ENCODE results near the gene OR2S2.
A peak's percentile ranks its signal among the peaks of the same experiment; 100 is the strongest.
"Not testable (repeated sequence)": the region's sequence is repeated elsewhere in the genome, so short reads cannot be mapped to it uniquely, and the experiment has no call there.

Gene OR2S2, protein sequence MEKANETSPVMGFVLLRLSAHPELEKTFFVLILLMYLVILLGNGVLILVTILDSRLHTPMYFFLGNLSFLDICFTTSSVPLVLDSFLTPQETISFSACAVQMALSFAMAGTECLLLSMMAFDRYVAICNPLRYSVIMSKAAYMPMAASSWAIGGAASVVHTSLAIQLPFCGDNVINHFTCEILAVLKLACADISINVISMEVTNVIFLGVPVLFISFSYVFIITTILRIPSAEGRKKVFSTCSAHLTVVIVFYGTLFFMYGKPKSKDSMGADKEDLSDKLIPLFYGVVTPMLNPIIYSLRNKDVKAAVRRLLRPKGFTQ

DNA sequence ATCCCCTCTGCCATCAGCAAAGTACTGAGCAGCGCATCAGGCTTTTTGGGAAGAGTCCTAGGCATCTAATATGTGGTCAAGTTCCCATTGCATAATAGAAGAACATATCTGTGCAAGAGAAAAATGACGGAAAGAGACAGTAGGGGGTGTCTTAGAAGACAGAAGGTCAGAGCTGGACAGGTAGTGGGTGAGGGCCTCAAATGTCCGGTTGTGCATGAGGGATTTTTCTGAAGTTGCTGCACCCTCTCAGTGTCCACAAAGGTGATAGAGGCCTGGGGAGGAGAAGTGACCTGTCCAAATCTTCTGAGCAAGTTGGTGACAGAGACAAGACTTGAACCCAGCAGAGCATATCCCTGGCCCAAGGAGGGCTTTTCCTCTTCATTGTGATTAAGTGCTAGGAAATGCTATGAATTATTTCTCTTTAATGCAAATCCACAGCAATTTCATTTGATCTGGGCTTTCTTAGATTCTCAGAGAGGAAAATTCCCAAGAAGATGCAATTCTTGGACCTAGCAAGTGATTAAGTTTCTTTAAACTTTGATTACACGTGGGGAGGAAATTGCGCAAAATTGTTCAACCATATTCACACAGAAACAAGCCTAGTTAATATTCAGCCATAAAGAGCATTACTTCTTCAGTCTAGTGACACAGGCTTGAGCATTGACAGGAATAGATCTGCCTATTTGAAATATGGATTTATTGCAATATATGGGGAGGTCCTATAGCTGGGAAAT is at the start of gene OR2S2:
Gene OR2S2 (minus strand): TSS at position 51 of the 734 bp plus-strand sequence. CDS start 56 bp downstream, outside the sequence.
- no peak for DNase-seq

DNA sequence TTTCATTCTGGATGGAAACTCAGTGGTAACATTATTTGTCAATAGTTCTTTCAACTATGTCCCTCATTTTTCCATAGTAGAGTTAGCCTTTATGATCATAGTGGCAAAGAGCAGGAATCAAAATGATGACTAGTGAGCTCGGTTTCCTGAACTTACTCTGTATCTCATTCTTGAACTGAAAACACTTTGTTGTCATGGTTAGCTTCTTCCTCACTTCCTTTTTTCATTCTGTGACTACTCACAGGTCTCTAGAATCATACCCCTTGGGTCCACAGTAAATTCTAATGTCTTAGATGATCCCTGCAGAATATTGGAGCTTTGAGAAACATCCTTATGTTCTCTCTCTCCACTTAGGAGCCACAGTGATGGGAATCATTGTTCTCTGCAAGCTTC is 49.4 kb upstream of the OR2S2 start:
- DNase-seq: no peak

DNA sequence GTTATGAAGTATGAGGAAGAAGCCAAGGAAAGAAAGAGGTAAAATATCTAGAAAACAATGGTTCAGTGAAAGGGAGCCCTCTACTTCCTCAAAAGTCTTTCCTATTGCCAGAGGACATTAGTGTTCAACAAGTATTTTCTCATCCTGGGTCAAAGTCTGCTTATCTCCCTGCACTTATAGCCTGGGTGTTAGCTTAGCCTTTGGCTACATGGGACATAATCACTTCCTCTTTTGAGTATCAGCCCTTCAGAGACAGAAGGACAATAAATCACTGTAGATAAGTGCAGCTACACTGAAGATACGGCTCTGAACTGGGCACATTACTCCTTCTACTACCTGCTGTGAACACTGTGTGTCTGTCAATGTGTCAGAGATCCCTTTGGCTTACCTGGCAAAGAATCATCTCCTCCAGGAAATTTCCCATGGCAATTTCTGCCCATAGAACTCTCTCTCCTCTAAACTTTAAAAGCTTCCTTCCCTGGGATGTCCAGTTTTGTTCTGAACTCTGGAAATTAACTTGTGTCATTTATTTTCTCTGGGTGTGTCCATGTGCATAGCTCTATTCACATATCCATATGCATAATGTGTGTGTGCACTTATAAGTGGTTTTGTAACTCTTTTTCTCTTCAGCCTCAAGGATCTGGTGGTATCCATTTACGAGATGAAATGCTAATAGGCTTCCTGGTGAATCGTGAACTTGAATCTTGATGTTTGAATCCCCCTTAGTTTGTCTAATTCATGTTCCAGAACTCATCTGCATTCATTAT is 48.8 kb upstream of the OR2S2 start:
- DNase-seq: peak; percentile 25

DNA sequence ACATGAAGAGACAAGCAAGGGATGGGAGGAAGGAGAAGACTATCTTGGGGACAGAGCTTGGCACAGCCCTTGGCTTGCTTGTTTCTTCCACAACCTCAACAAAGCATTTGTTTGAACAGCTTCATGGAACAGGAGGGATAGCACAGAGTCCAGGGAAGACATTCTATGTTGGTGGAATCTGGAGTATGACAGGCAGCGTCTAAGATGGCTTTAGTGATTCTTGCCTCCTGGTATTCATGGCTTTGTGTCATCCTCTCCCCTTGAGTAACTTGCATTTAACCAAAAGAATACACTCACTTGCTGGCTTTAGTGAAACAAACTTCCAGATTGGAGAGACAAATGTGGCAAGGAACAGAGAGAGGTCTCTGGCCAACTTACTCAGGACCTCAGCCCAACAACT is 47.9 kb upstream of the OR2S2 start:
- no peak for DNase-seq

DNA sequence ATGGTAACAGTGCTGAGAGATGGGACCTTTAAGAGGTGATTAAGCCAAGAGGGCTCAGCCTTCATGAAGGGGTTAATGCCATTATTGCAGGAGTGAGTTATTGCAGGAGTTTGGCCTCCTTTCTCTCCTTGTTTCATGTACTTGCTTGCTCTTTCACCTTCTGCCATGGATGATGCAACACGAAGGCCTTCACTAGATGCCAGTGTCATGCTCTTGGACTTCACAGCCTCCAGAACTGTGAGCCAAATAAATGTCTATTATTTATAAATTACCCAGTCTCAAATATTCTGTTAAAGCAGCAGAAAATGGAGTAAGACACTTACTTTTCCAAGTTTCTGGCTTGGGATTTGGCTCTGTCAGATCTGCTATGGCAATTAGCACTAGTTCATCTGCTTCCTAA is 40.4 kb upstream of the OR2S2 start:
- DNase-seq: no peak

DNA sequence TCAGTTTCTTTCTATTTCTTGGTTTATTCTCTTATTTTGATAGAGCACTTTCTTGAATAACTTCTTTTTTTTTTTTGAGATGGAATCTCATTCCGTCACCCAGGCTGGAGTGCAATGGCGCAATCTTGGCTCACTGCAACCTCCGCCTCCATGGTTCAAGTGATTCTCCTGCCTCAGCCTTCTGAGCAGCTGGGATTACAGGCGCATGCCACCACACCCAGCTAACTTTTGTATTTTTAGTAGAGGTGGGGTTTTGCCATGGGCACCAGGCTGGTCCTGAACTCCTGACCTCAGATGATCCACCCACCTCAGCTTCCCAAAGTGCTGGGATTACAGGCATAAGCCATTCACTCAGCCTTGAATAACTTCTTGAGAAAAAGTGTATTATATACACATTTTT is 39.1 kb upstream of the OR2S2 start:
- not testable (repeated sequence) for DNase-seq

DNA sequence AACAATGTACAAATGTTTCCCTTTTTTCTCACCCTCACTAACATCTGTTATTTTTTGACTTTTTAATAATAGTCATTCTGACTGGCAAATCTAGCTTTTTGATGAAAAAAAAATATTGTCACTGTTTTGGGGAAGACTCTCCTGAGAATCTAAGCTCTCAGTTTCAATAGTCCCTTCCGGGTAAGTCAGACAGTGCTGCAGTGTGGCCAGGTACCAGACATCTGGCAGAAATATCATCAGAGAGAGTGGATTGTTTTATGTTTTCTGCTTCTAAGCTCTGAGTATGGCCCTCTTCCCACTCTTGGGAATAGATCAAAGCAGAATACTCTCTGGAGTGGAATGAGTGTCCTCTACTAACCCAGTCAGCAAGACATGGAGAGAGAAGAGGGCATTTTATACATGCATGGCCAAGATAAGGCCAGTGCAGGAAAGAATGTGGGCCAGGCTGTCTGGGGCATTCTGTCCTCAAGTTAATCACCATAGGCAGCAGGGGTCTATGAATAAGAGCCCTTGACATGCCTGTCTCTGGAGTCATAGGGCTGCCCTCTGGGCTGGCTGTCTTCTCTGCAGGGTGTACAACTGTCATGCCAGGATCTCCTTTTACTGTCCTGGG is 38.5 kb upstream of the OR2S2 start:
- DNase-seq: no peak

DNA sequence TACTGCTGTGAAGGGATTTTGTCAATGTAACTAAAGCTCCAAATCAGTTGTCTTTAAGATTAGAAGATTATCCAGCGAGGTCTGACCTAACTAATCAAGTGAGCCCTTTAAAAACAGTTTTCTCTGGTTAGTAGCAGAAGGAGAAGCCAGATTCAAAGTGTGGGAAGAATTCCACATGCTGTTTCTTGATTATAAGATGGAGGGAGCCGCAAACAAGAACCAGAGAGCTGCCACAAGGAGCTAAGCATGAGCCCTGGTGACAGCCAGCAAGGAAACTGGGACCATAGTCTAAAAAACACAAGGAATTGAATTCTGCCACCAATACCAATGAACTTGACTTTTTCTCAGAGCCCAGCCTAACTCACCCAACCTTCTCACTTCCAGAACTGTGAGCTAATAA is 37.0 kb upstream of the OR2S2 start:
- no peak for DNase-seq

DNA sequence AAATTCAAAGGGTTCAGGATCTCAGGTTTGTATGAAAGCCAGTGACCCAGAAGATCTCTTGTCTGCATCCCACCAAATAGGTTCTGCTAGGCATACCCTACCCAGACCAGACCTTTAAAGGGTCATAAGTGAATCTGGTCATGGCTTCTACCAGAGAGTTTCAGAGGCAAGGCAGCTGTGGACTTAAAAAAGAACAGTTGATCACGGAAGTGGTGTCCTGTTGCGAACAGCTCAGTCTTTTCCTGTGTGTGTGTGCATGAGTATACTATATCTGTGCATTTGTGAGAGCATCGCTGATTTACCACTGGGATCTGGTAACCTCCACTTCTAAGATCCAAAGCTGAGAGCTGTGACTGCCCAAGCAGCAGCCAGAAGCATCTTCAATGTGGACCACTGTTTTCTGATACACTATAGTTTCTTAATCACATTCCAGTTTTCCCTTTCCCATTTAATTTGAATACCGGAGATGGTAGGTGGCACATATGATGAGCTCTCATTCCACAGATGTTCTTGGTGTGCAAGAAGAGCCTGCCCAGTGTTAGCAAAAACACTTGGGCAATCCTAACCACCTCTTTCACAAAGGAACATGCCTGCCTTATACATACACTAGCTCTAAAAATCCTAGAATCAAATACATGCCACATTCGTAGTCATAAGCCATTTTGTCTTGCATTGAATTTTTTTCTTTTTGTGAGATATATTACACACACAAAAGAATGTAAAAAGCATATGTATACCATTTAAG is 36.2 kb upstream of the OR2S2 start:
- no peak for DNase-seq

DNA sequence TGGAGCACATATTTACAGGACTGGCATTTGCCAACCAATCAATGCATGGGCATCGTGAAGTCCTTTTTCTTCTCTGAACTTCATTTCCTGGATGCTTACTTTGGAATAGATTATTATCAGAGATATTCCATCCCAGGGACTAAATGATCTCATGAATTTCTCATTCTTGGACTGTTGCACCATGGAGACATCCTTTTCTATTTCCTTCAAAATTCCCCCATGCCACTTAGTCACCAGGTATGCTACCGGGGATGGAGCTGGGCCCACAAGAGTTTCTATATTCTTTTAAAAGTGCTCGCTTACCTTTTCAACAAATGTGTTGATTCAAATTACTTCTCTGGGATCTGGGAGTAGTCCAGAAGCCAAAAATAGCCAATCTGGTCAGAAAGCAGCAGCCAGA is 35.2 kb upstream of the OR2S2 start:
- DNase-seq: not testable (repeated sequence)

DNA sequence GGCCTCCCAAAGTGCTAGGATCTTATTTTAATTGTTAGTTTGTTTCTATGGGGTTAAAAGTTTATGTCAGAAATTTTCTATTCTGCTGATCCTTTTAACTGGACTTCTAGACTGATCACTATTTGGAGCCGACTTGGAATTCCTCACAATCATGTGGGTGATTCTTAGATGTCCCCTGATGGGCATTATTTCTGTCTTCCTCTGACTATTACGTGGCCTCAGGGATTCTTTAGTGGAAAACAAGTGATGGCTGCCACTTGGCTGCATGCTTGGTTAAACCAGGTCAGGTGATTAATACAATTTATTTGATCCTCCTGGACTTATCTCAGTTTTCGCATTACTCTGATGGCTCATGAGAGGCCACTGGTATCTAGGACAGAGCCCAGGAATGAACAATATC is 32.2 kb upstream of the OR2S2 start:
- DNase-seq: no peak

DNA sequence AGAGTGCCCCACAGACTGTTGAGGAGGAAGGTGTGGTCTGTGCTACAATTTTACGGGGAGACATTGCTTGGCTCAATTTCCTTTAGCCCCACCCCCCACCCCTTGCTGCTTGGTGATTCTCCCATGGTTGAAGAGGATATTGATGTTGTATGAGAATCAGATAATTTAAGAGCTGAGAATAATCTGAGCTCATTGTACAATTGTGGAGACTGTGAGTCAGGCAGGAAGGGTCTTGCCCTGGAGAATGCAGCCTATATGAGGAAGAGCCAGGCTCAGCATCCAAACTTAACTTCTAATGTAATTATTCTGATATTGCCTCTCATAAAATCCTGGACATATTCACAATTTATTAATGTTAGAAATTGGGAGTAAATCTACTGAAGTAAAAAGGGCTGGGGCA is 26.1 kb upstream of the OR2S2 start:
- no peak for DNase-seq

DNA sequence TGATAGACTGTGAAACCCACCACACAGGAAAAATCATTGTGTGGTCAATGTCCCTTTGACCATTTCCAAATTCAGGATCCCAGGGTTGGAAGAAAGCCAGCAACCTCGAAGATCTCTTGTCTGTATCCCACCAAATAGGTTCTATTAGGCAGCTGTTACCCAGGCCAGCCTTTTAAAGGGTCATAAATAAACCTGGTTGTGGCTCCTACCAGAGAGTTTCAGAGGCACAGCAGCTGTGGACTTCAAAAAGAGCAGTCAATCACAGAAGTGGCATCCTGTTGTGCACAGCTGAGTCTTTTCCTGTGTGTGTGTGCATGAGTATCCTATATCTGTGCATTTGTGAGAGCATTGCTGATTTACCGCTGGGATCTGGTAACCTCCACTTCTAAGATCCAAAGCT is 23.7 kb upstream of the OR2S2 start:
- no peak for DNase-seq

DNA sequence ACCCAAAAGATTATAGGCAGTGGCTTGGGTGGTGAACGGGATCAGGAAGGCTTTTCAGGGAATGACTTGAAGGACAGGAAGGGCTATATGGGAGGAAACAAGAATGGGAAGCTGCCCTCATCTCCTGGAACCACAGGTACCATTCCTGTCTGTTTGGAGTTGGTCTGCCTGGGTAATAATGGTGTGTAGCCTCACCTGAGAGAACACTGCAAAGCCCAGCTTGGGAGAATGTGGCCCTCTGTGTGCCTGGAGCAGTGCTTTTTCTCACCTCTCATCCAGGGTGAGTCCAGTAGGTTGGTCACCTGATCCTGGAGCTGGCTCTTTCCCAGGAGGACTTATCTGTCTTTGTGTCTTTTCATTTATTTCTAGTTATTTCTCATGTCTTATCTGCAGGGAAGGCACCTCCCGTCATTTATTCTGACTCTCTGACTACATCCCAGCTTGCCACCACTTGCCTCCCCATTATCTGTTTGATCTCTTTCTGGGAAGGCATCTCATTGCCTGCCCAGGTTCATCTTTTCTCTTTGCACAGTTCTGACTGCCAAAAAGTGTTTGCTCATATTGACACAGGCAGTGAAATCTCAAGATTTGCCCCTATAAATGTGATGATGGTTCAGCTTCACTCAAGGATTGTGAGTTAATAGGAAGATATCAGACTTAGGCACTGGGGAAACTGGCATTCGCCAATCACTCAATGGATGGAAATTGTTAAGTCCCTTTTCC is 22.5 kb upstream of the OR2S2 start:
- DNase-seq: no peak

DNA sequence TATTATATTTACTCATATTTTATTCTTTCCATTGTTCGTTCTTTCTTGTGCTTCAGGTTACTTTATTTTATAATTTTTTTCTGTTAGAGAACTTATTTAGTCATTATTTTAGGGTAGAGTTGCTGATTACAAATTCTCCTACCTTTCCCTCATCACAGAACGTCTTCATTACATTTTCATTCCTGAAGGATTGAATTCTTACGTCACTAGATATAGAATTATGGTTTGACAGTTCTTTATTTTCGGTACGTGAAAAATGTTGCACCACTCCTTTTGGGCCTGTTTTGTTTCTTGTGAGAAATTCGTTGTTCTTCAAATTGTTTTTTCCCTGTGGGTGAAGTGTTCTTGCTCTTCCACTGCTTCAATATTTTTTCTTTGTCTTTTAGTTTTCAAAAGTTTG is 20.8 kb upstream of the OR2S2 start:
- DNase-seq: no peak

DNA sequence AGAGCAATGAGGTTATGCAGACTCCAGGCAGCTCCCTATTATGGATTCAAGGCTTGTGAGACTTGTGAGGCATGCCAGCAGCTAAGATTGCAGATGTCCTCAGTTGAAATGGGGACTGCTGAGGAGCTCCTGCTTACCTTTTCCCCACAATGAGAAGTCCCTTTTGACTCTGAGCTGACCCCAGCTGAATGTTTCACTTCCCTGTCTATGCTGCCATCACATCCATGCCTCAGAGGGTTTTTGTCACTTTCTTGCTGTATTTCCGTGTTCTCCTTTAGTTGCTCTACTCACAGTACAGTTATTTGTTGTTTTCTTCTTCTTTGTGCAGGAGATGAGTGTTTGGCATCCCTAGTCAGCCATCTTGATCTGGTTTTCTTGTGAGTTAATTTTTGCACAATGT is 18.8 kb upstream of the OR2S2 start:
- DNase-seq: no peak

DNA sequence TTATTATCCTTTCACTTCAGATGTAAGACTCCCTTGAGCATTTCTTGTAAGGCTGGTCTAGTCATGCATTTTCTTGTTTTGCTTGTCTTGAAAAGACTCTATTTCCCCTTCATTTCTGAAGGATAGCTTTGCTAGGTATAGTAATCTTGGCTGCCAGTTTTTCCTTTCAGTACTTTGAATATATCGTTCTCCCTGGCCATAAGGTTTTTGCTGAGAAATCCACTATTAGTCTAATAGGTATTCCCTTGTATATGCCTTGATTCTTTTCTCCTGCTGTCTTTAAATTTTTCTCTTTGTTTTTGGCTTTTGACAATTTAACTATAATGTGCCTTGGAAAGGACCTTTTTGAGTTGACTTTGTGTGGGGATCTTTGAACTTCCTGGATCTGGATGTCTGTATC is 16.8 kb upstream of the OR2S2 start:
- DNase-seq: no peak

DNA sequence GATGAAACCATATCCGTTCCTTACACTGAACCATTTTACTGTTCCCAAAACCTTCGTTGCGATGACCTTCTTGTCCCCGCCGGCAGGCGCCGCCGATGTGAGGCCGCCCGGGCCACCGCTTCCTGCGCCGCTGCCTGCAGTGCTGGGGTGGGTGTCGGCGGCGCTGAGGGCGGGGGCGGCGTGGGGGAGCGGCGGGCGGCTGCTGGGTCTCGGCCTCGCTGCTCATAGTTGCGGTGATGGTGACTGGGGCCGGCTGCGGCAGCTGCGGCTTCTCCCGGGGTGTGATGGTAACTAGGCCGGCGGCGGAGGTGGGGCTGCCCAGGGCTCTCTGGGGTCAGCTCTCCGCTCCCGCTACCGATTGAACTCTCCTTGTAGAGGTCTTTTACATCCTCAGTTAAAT is 14.1 kb upstream of the OR2S2 start:
- DNase-seq: no peak

DNA sequence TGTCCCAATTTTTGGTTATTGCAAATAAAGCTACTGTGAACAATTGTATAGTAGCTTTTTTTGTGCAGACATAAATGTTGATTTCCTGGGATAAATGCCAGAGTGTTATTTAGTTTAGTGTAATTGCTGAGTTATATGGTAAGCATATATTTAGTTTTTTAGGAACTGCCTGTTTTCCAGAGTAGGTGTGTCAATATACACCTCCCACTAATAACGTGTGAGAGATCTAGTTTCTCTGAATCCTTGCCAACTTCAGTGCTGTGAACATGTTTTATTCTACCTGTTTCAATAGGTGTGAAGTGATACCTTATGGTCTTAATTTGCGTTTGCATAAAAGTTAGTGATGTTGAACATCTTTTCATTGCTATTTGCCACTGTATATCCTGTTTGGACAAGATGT is 9.1 kb upstream of the OR2S2 start:
- no peak for DNase-seq

DNA sequence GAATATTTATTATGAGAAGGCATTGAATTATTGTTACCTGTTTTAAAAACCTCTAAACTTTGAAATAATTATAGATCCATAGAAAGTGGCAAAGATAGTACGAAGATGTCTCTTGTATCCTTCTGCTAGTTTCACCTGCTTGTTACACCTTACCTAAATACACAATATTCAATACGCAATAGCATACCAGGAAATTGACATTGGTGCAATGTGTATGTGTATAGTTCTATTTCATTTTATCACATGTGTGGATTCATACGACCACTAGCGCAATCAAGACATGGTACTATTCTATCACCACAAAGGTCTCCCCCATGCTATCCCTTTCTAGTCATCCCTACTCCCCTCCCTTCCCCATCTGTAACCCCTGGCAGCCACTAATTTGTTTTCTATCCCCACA is 8.5 kb upstream of the OR2S2 start:
- DNase-seq: no peak

DNA sequence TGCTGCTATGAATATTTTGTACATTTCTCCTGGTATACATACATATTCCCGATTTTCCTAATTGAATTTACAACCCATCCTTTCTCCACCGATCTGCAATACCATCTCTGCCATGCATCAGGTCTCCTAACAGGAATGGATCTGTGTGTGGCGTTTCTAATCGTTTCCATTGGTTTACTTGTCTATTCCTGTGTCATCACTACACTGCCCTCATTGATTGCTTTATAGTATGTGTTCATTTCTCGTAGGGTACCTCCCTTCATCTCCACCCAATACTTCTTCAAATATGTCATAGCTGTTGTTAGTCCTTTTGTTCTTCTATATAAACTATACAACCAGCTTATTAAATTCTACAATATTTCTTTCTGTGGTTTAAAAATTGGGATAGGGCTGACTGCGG is 7.1 kb upstream of the OR2S2 start:
- no peak for DNase-seq

Measured in DMS53 (cell line).